Measurements from ENCODE around the gene USF2. TPM values are rescaled to one million over a fixed set of nuclear protein-coding genes. Genes with fewer than 3 reads are reported as not detected.
"Not testable (repeated sequence)": the region's sequence is repeated elsewhere in the genome, so short reads cannot be mapped to it uniquely, and the experiment has no call there.

USF2 gene
- 43.4 and 48.8 TPM in 2 replicates for total RNA-seq

GRCh38 chr19:35268536-35269437 lies at the start of gene USF2:
USF2 (plus strand) TSS chr19:35268962; CDS start chr19:35269102, 140 bp downstream.
- DNase-seq (ENCODE audit: low read depth, low spot score): peak; percentile 20

GRCh38 chr19:35219008-35219407 lies 49.8 kb upstream of the USF2 start:
- no peak for DNase-seq (ENCODE audit: low read depth, low spot score)

GRCh38 chr19:35220315-35220921 lies 48.3 kb upstream of the USF2 start:
- no peak for DNase-seq (ENCODE audit: low read depth, low spot score)

- not testable (repeated sequence) for DNase-seq (ENCODE audit: low read depth, low spot score)
Measured at GRCh38 chr19:35220973-35221590, 47.7 kb upstream of the USF2 start.

GRCh38 chr19:35222373-35223015 lies 46.3 kb upstream of the USF2 start:
- no peak for DNase-seq (ENCODE audit: low read depth, low spot score)

- DNase-seq (ENCODE audit: low read depth, low spot score): no peak
Measured at GRCh38 chr19:35223084-35223790, 45.5 kb upstream of the USF2 start.

- no peak for DNase-seq (ENCODE audit: low read depth, low spot score)
Measured at GRCh38 chr19:35223862-35224505, 44.8 kb upstream of the USF2 start.

GRCh38 chr19:35224681-35225571 lies 43.8 kb upstream of the USF2 start:
- no peak for DNase-seq (ENCODE audit: low read depth, low spot score)

- no peak for DNase-seq (ENCODE audit: low read depth, low spot score)
Measured at GRCh38 chr19:35225951-35226350, 42.8 kb upstream of the USF2 start.

- no peak for DNase-seq (ENCODE audit: low read depth, low spot score)
Measured at GRCh38 chr19:35226748-35227147, 42.0 kb upstream of the USF2 start.

- no peak for DNase-seq (ENCODE audit: low read depth, low spot score)
Measured at GRCh38 chr19:35228177-35228930, 40.4 kb upstream of the USF2 start, which contains the start of gene FAM187B. FAM187B (minus strand) TSS chr19:35228739; CDS start chr19:35228680, 59 bp downstream.

- DNase-seq (ENCODE audit: low read depth, low spot score): no peak
Measured at GRCh38 chr19:35229601-35230000, 39.2 kb upstream of the USF2 start.

- DNase-seq (ENCODE audit: low read depth, low spot score): no peak
Measured at GRCh38 chr19:35231956-35232645, 36.7 kb upstream of the USF2 start.

GRCh38 chr19:35232912-35233311 lies 35.9 kb upstream of the USF2 start:
- DNase-seq (ENCODE audit: low read depth, low spot score): no peak

GRCh38 chr19:35236638-35237400 lies 31.9 kb upstream of the USF2 start:
- no peak for DNase-seq (ENCODE audit: low read depth, low spot score)

GRCh38 chr19:35239597-35239996 lies 29.2 kb upstream of the USF2 start:
- DNase-seq (ENCODE audit: low read depth, low spot score): not testable (repeated sequence)

GRCh38 chr19:35240327-35240726 lies 28.4 kb upstream of the USF2 start:
- no peak for DNase-seq (ENCODE audit: low read depth, low spot score)
